Activated naive CD8-positive, alpha-beta T cell treated with anti-CD3 and anti-CD28 coated beads for 36 hours (primary cell): ENCODE measurements around the gene PIP5K1A. TPM values are rescaled to one million over a fixed set of nuclear protein-coding genes. Genes with fewer than 3 reads are reported as not detected.
A peak's percentile ranks its signal among the peaks of the same experiment; 100 is the strongest.
"Not testable (repeated sequence)": the region's sequence is repeated elsewhere in the genome, so short reads cannot be mapped to it uniquely, and the experiment has no call there.

ENCODE experiments used
- DNase-seq: peaks from one replicate; pipeline ENCODE4 v3.0.0; 2021
- H3K27ac Mint-ChIP-seq: one replicate; pipeline ENCODE4 v1.8.0; 2022; ENCODE audit warnings: mild to moderate bottlenecking, moderate library complexity, mixed read lengths
- H3K27me3 Mint-ChIP-seq: one replicate; pipeline ENCODE4 v1.8.0; 2022; ENCODE audit warnings: mild to moderate bottlenecking, mixed read lengths
- H3K36me3 Mint-ChIP-seq: one replicate; pipeline ENCODE4 v1.8.0; 2021; ENCODE audit warnings: mild to moderate bottlenecking, mixed read lengths
- H3K4me1 Mint-ChIP-seq: one replicate; pipeline ENCODE4 v1.8.0; 2021; ENCODE audit warnings: mixed read lengths
- H3K4me3 Mint-ChIP-seq: one replicate; pipeline ENCODE4 v1.8.0; 2022; ENCODE audit warnings: mild to moderate bottlenecking, moderate library complexity, mixed read lengths
- H3K9me3 Mint-ChIP-seq: one replicate; pipeline ENCODE4 v1.8.0; 2022; ENCODE audit warnings: mixed read lengths
- total RNA-seq, 2 experiments: library from RNA; stranded (reverse); gene quantifications; one replicate each; pipeline ENCODE4 v1.2.3, GENCODE V29; 2021

Gene PIP5K1A
- total RNA-seq, 2 experiments from 2014 or later: 70.0 to 72.3 TPM

- no peak for DNase-seq
- no peak within 1 kb of the TSS for H3K4me3 Mint-ChIP-seq
- no peaks in the 10 kb centered on the region for H3K27me3 Mint-ChIP-seq
- H3K36me3 Mint-ChIP-seq: peaks cover 19% of the 10 kb centered on the region
- no peaks in the 10 kb centered on the region for H3K9me3 Mint-ChIP-seq
- H3K27ac Mint-ChIP-seq: no peak within 1 kb of the TSS
- H3K4me1 Mint-ChIP-seq: peaks cover 1% of the 10 kb centered on the region
These were observed 22.5 kb upstream of the PIP5K1A start, which contains the start of gene TMOD4 for GRCh38 chr1:151175863-151176262. TMOD4 (minus strand) TSS chr1:151175981; CDS start chr1:151174875, 1,106 bp downstream.

- no peaks in the 10 kb centered on the region for H3K27me3 Mint-ChIP-seq
- no peak for DNase-seq
- peaks cover 21% of the 10 kb centered on the region for H3K36me3 Mint-ChIP-seq
- H3K27ac Mint-ChIP-seq: no peak overlapping the region
- H3K9me3 Mint-ChIP-seq: no peaks in the 10 kb centered on the region
- H3K4me3 Mint-ChIP-seq: no peak overlapping the region
- peaks cover 1% of the 10 kb centered on the region for H3K4me1 Mint-ChIP-seq
These were observed 21.8 kb upstream of the PIP5K1A start for GRCh38 chr1:151176514-151177045.

- Mint-ChIP-seq H3K4me3 (no peak overlapping the region), H3K4me1 (peaks cover 15% of the 10 kb centered on the region), H3K9me3 (no peaks in the 10 kb centered on the region), H3K27ac (no peak overlapping the region), H3K36me3 (peaks cover 31% of the 10 kb centered on the region), H3K27me3 (no peaks in the 10 kb centered on the region)
- DNase-seq: no peak
These were observed 14.1 kb upstream of the PIP5K1A start for GRCh38 chr1:151184211-151184610.

- Mint-ChIP-seq H3K27me3 (no peaks in the 10 kb centered on the region), H3K36me3 (peaks cover 17% of the 10 kb centered on the region), H3K4me1 (peaks cover 18% of the 10 kb centered on the region), H3K4me3 (no peak overlapping the region), H3K9me3 (no peaks in the 10 kb centered on the region), H3K27ac (no peak overlapping the region)
- DNase-seq: no peak
These were observed 11.1 kb upstream of the PIP5K1A start for GRCh38 chr1:151187205-151187604.

- H3K4me3 Mint-ChIP-seq: peak overlapping the region; percentile 100
- H3K27ac Mint-ChIP-seq: peak overlapping the region; percentile 99
- not testable (repeated sequence) for DNase-seq, H3K9me3 Mint-ChIP-seq, H3K27me3 Mint-ChIP-seq
- peaks cover 18% of the 10 kb centered on the region for H3K4me1 Mint-ChIP-seq
- peaks cover 10% of the 10 kb centered on the region for H3K36me3 Mint-ChIP-seq
These were observed 9.7 kb upstream of the PIP5K1A start for GRCh38 chr1:151188667-151189066.

GRCh38 chr1:151189637-151190445, 8.5 kb upstream of the PIP5K1A start, which contains the start of gene VPS72:
VPS72 (minus strand) TSS chr1:151190197; CDS start chr1:151190121, 76 bp downstream.
- no peaks in the 10 kb centered on the region for H3K9me3 Mint-ChIP-seq

GRCh38 chr1:151192047-151192446, 6.3 kb upstream of the PIP5K1A start:
- Mint-ChIP-seq H3K27ac (no peak overlapping the region), H3K4me3 (no peak overlapping the region), H3K27me3 (no peaks in the 10 kb centered on the region), H3K9me3 (no peaks in the 10 kb centered on the region), H3K36me3 (peaks cover 4% of the 10 kb centered on the region), H3K4me1 (peaks cover 15% of the 10 kb centered on the region)
- no peak for DNase-seq

More at GRCh38 chr1:151189637-151190445, 8.5 kb upstream of the PIP5K1A start, which contains the start of gene VPS72:
- peak within 1 kb of the TSS; percentile 99 for H3K27ac Mint-ChIP-seq
- peaks cover 18% of the 10 kb centered on the region for H3K4me1 Mint-ChIP-seq
- peak within 1 kb of the TSS; percentile 100 for H3K4me3 Mint-ChIP-seq
- H3K27me3 Mint-ChIP-seq: no peaks in the 10 kb centered on the region
- peak; percentile 88 for DNase-seq
- peaks cover 6% of the 10 kb centered on the region for H3K36me3 Mint-ChIP-seq

GRCh38 chr1:151193304-151193703, 5.0 kb upstream of the PIP5K1A start:
- no peaks in the 10 kb centered on the region for H3K9me3 Mint-ChIP-seq
- H3K27me3 Mint-ChIP-seq: peaks cover 1% of the 10 kb centered on the region
- no peak overlapping the region for H3K4me3 Mint-ChIP-seq
- H3K4me1 Mint-ChIP-seq: peaks cover 21% of the 10 kb centered on the region
- DNase-seq: no peak
- H3K36me3 Mint-ChIP-seq: peaks cover 4% of the 10 kb centered on the region
- no peak overlapping the region for H3K27ac Mint-ChIP-seq

- no peak overlapping the region for H3K4me3 Mint-ChIP-seq
- H3K36me3 Mint-ChIP-seq: peaks cover 4% of the 10 kb centered on the region
- H3K27me3 Mint-ChIP-seq: peaks cover 4% of the 10 kb centered on the region
- no peaks in the 10 kb centered on the region for H3K9me3 Mint-ChIP-seq
- DNase-seq: no peak
- no peak overlapping the region for H3K27ac Mint-ChIP-seq
- peaks cover 18% of the 10 kb centered on the region for H3K4me1 Mint-ChIP-seq
These were observed 4.5 kb upstream of the PIP5K1A start for GRCh38 chr1:151193856-151194255.

- not testable (repeated sequence) for H3K4me3 Mint-ChIP-seq, H3K27me3 Mint-ChIP-seq, DNase-seq, H3K27ac Mint-ChIP-seq, H3K9me3 Mint-ChIP-seq
- H3K4me1 Mint-ChIP-seq: peaks cover 21% of the 10 kb centered on the region
- H3K36me3 Mint-ChIP-seq: peaks cover 16% of the 10 kb centered on the region
These were observed 3.3 kb upstream of the PIP5K1A start for GRCh38 chr1:151194894-151195594.

GRCh38 chr1:151196292-151196800, 2.0 kb upstream of the PIP5K1A start:
- peak; percentile 32 for DNase-seq
- peaks cover 25% of the 10 kb centered on the region for H3K4me1 Mint-ChIP-seq
- H3K27ac Mint-ChIP-seq: peak overlapping the region; percentile 62
- H3K27me3 Mint-ChIP-seq: peaks cover 4% of the 10 kb centered on the region
- no peak overlapping the region for H3K4me3 Mint-ChIP-seq
- H3K36me3 Mint-ChIP-seq: peaks cover 19% of the 10 kb centered on the region
- H3K9me3 Mint-ChIP-seq: no peaks in the 10 kb centered on the region

GRCh38 chr1:151197863-151198253, 494 bp upstream of the PIP5K1A start:
- H3K27me3 Mint-ChIP-seq: peaks cover 4% of the 10 kb centered on the region
- peak overlapping the region; percentile 98 for H3K27ac Mint-ChIP-seq
- peaks cover 25% of the 10 kb centered on the region for H3K36me3 Mint-ChIP-seq
- H3K4me1 Mint-ChIP-seq: peaks cover 34% of the 10 kb centered on the region
- no peak for DNase-seq
- H3K4me3 Mint-ChIP-seq: peak overlapping the region; percentile 99
- H3K9me3 Mint-ChIP-seq: no peaks in the 10 kb centered on the region

- no peak for DNase-seq
- peak overlapping the region; percentile 99 for H3K4me3 Mint-ChIP-seq
- H3K4me1 Mint-ChIP-seq: peaks cover 46% of the 10 kb centered on the region
- H3K27ac Mint-ChIP-seq: peak overlapping the region; percentile 98
- peaks cover 4% of the 10 kb centered on the region for H3K27me3 Mint-ChIP-seq
- H3K9me3 Mint-ChIP-seq: no peaks in the 10 kb centered on the region
- H3K36me3 Mint-ChIP-seq: peaks cover 27% of the 10 kb centered on the region
These were observed 1.7 kb downstream of the PIP5K1A start for GRCh38 chr1:151199873-151200581.

GRCh38 chr1:151205381-151205965, 7.1 kb downstream of the PIP5K1A start:
- not testable (repeated sequence) for H3K27me3 Mint-ChIP-seq, H3K27ac Mint-ChIP-seq, H3K9me3 Mint-ChIP-seq, DNase-seq, H3K4me3 Mint-ChIP-seq
- Mint-ChIP-seq H3K36me3 (peaks cover 17% of the 10 kb centered on the region), H3K4me1 (peaks cover 27% of the 10 kb centered on the region)
